IMR-90 (cell line): Measurements from ENCODE around the gene SAMD4B. TPM values are rescaled to one million over a fixed set of nuclear protein-coding genes. Genes with fewer than 3 reads are reported as not detected.
A peak's percentile ranks its signal among the peaks of the same experiment; 100 is the strongest.

Source experiments
- ATAC-seq: fragments of 200-7000 bp; cut with Tn5 transposase; 2 replicates; pipeline ENCODE4 v1.9.1; 2020; ENCODE audit warnings: low read depth, mild to moderate bottlenecking, moderate library complexity
- BruUV-seq: library from RNA; stranded (reverse); fragments of 400-500 nt; replicated peaks from 2 replicates; lab custom pipeline; 2021; lab: Mats Ljungman, UMichigan
- CTCF ChIA-PET: fragments of 300-600 bp; formaldehyde crosslinking; extraction: SDS; loops from one replicate; lab custom pipeline; 2021; ENCODE audit warnings: antibody characterized with exemption; lab: Yijun Ruan, JAX
- POLR2A ChIA-PET: fragments of 300-600 bp; sonication (Branson Sonifier 250); formaldehyde crosslinking; loops from one replicate; lab custom pipeline; 2022; ENCODE audit warnings: antibody characterized with exemption; ENCODE audit not compliant: unreplicated experiment; lab: Charles Lee
- DNase-seq: peaks from one replicate; pipeline ENCODE4 v3.0.0; 2013
- H2AFZ ChIP-seq: replicated peaks from 2 replicates; pipeline ENCODE3; 2013; ENCODE audit warnings: low read length, mild to moderate bottlenecking; ENCODE audit not compliant: poor library complexity
- H2AK5ac ChIP-seq: 2 replicates; pipeline ENCODE4 v1.6.1; 2013; ENCODE audit warnings: low read depth, low read length, inconsistent platforms
- H2AK9ac ChIP-seq: replicated peaks from 2 replicates; pipeline ENCODE3; 2013; ENCODE audit warnings: mild to moderate bottlenecking, low read depth, low read length, moderate library complexity; ENCODE audit not compliant: poor library complexity
- H2BK120ac ChIP-seq: 2 replicates; pipeline ENCODE4 v1.6.1; 2013; ENCODE audit warnings: low read depth, low read length, inconsistent platforms
- H2BK15ac ChIP-seq: 3 replicates; pipeline ENCODE4 v1.6.1; 2013; ENCODE audit warnings: low read depth, low read length, inconsistent platforms
- H2BK20ac ChIP-seq: 2 replicates; pipeline ENCODE4 v1.6.1; 2013; ENCODE audit warnings: low read depth, mild to moderate bottlenecking, inconsistent platforms, low read length, moderate library complexity
- H2BK5ac ChIP-seq: 2 replicates; pipeline ENCODE4 v1.6.1; 2013; ENCODE audit warnings: mild to moderate bottlenecking, low read depth, low read length, inconsistent platforms; ENCODE audit not compliant: poor library complexity, severe bottlenecking
- H3K14ac ChIP-seq: replicated peaks from 2 replicates; pipeline ENCODE4 v1.6.1; 2013; ENCODE audit warnings: low read depth, low read length, inconsistent platforms
- H3K18ac ChIP-seq: 2 replicates; pipeline ENCODE4 v1.6.1; 2013; ENCODE audit warnings: low read depth, low read length, control low read depth
- H3K23ac ChIP-seq: 2 replicates; pipeline ENCODE4 v1.6.1; 2013; ENCODE audit warnings: low read depth, low read length, inconsistent platforms
- H3K27ac ChIP-seq: 2 replicates; pipeline ENCODE4 v1.5.1; 2013; ENCODE audit warnings: mild to moderate bottlenecking, control low read depth, low read length; ENCODE audit not compliant: insufficient read depth
- H3K27me3 ChIP-seq: 2 replicates; pipeline ENCODE4 v1.6.1; 2013; ENCODE audit warnings: low read length; ENCODE audit not compliant: control insufficient read depth, insufficient read depth
- H3K36me3 ChIP-seq: 2 replicates; pipeline ENCODE4 v1.6.1; 2013; ENCODE audit warnings: low read length, mixed read lengths; ENCODE audit not compliant: control insufficient read depth, insufficient read depth
- H3K4ac ChIP-seq: 2 replicates; pipeline ENCODE4 v1.6.1; 2013; ENCODE audit warnings: low read depth, low read length, inconsistent platforms
- H3K4me1 ChIP-seq: 2 replicates; pipeline ENCODE4 v1.6.1; 2013; ENCODE audit warnings: low read length, mixed read lengths; ENCODE audit not compliant: control insufficient read depth, insufficient read depth
- H3K4me2 ChIP-seq: 2 replicates; pipeline ENCODE4 v1.6.1; 2013; ENCODE audit warnings: low read depth, mild to moderate bottlenecking, control low read depth, low read length, moderate library complexity
- H3K4me3 ChIP-seq: 2 replicates; pipeline ENCODE4 v1.5.1; 2013; ENCODE audit warnings: low read depth, mild to moderate bottlenecking, control low read depth, low read length, moderate library complexity; ENCODE audit not compliant: insufficient read depth
- H3K56ac ChIP-seq: 2 replicates; pipeline ENCODE4 v1.6.1; 2013; ENCODE audit warnings: low read length, inconsistent platforms; ENCODE audit not compliant: insufficient read depth; ENCODE audit errors: extremely low read depth
- H3K79me1 ChIP-seq, 2 experiments: 2 replicates each; pipeline ENCODE4 v1.6.1; 2013; ENCODE audit warnings: low read length in 2 of 2, inconsistent platforms in 1 of 2, low read depth in 1 of 2
- H3K9ac ChIP-seq: 2 replicates; pipeline ENCODE4 v1.6.1; 2013; ENCODE audit warnings: low read depth, low read length, control low read depth
- H3K9me1 ChIP-seq: 2 replicates; pipeline ENCODE4 v1.6.1; 2013; ENCODE audit warnings: low read length, inconsistent platforms; ENCODE audit not compliant: insufficient read depth
- H3K9me3 ChIP-seq: 2 replicates; pipeline ENCODE4 v1.6.1; 2013; ENCODE audit warnings: low read length; ENCODE audit not compliant: control insufficient read depth, insufficient read depth
- H4K20me1 ChIP-seq: 2 replicates; pipeline ENCODE4 v1.6.1; 2013; ENCODE audit warnings: low read length, inconsistent platforms; ENCODE audit not compliant: insufficient read depth
- H4K5ac ChIP-seq: 2 replicates; pipeline ENCODE4 v1.6.1; 2013; ENCODE audit warnings: mild to moderate bottlenecking, low read depth, low read length, control low read depth
- H4K8ac ChIP-seq, 2 experiments: 2 replicates each; pipeline ENCODE4 v1.6.1; 2013; ENCODE audit warnings: low read depth in 2 of 2, low read length in 2 of 2, control low read depth in 1 of 2, inconsistent platforms in 1 of 2
- H4K91ac ChIP-seq: 2 replicates; pipeline ENCODE4 v1.6.1; 2013; ENCODE audit warnings: low read depth, low read length, inconsistent platforms; ENCODE audit not compliant: insufficient read depth
- CEBPB ChIP-seq: IDR thresholded peaks from 2 replicates; pipeline ENCODE4 v1.6.1; 2012; ENCODE audit warnings: low read depth, low read length, improper control_type of control experiment
- CHD1 ChIP-seq: IDR thresholded peaks from 2 replicates; pipeline ENCODE4 v1.6.1; 2012; ENCODE audit warnings: low read depth, low read length, improper control_type of control experiment
- CTCF ChIP-seq: conservative IDR thresholded peaks from 2 replicates; pipeline ENCODE4 v1.5.1; 2012; ENCODE audit warnings: mild to moderate bottlenecking, low read depth, low read length, improper control_type of control experiment
- ELK1 ChIP-seq: fragments of 150-350 bp; IDR thresholded peaks from 2 replicates; pipeline ENCODE4 v1.6.1; 2016; ENCODE audit warnings: low read depth, mild to moderate bottlenecking, low read length, moderate library complexity, borderline replicate concordance
- FOS ChIP-seq: fragments of 150-350 bp; IDR thresholded peaks from 2 replicates; pipeline ENCODE4 v1.6.1; 2016; ENCODE audit warnings: low read depth, low read length
- MAFK ChIP-seq: IDR thresholded peaks from 2 replicates; pipeline ENCODE4 v1.6.1; 2012; ENCODE audit warnings: low read depth, low read length, improper control_type of control experiment
- MAZ ChIP-seq: IDR thresholded peaks from 2 replicates; pipeline ENCODE4 v1.6.1; 2012; ENCODE audit warnings: low read depth, mild to moderate bottlenecking, low read length, improper control_type of control experiment, moderate library complexity, borderline replicate concordance
- MXI1 ChIP-seq: IDR thresholded peaks from 2 replicates; pipeline ENCODE4 v1.6.1; 2012; ENCODE audit warnings: low read depth, mild to moderate bottlenecking, low read length, moderate library complexity, borderline replicate concordance
- NFE2L2 ChIP-seq: fragments of 150-350 bp; IDR thresholded peaks from 2 replicates; pipeline ENCODE4 v1.6.1; 2016; ENCODE audit warnings: low read depth, mild to moderate bottlenecking, low read length
- RAD21 ChIP-seq: IDR thresholded peaks from 2 replicates; pipeline ENCODE4 v1.6.1; 2012; ENCODE audit warnings: low read length, improper control_type of control experiment
- RCOR1 ChIP-seq: IDR thresholded peaks from 2 replicates; pipeline ENCODE4 v1.6.1; 2012; ENCODE audit warnings: mild to moderate bottlenecking, low read length, improper control_type of control experiment; ENCODE audit not compliant: insufficient replicate concordance
- RFX5 ChIP-seq: IDR thresholded peaks from 2 replicates; pipeline ENCODE4 v1.8.0; 2012; ENCODE audit warnings: low read depth, mild to moderate bottlenecking, low read length, moderate library complexity
- SMC3 ChIP-seq: fragments of 150-350 bp; IDR thresholded peaks from 2 replicates; pipeline ENCODE4 v1.6.1; 2016; ENCODE audit warnings: low read depth, mild to moderate bottlenecking, antibody characterized with exemption, low read length, moderate library complexity
- USF2 ChIP-seq: fragments of 150-350 bp; IDR thresholded peaks from 2 replicates; pipeline ENCODE4 v1.6.1; 2017; ENCODE audit warnings: mild to moderate bottlenecking, antibody characterized with exemption, low read length, low read depth
- WGBS, 2 experiments: methylation state at CpG; one replicate each; pipeline versions ENCODE4 v1.1.5 to v1.1.7; 2013; ENCODE audit warnings: missing lambda C conversion rate in 2 of 2; ENCODE audit not compliant: insufficient read length in 1 of 2; ENCODE audit errors: extremely low coverage in 2 of 2; 5-methylcytosine and 5-hydroxymethylcytosine counted together
- dilution Hi-C: fragments of 300-500 bp; cut with HindIII; formaldehyde crosslinking; loops from one replicate; pipeline ENCODE4 v1.14.3; 2018; ENCODE audit warnings: low sequenced_read_pairs; ENCODE audit not compliant: unreplicated experiment
- in situ Hi-C: fragments of 300-500 bp; cut with MboI; formaldehyde crosslinking; loops from 3 replicates; pipeline ENCODE4 v1.14.3; 2019; ENCODE audit warnings: low sequenced_read_pairs, inconsistent platforms, mixed read lengths
- intact Hi-C: fragments of 100-400 bp; cut with micrococcal nuclease; formaldehyde crosslinking; loops from 2 replicates; pipeline ENCODE4 v1.10.0; 2022
- polyA plus RNA-seq, 3 experiments: library from polyadenylated mRNA; depleted of rRNA; stranded (reverse); fragments of >200 nt; gene quantifications; 2 replicates each; pipeline ENCODE4 v1.2.3, GENCODE V29; 2012; ENCODE audit warnings: low replicate concordance in 1 of 3
- total RNA-seq: library from RNA; depleted of rRNA; stranded (reverse); fragments of >200 nt; gene quantifications from 2 replicates; pipeline ENCODE4 v1.2.3, GENCODE V29; 2012

SAMD4B gene
- total and polyA plus RNA-seq, 2 of the 4 experiments (the other 2 are of a cell fraction): 18.3 to 97.2 TPM

GRCh38 chr19:39325778-39326665 is 16.2 kb upstream of the SAMD4B start:
- BruUV-seq: no TSS peak
- no peaks in the 10 kb centered on the region for H3K9me1 ChIP-seq
- CTCF ChIA-PET: no interaction called here

More at GRCh38 chr19:39325778-39326665, 16.2 kb upstream of the SAMD4B start:
- Histone ChIP-seq H4K91ac (no peak overlapping the region), H4K20me1 (no peaks in the 10 kb centered on the region), H2BK15ac (no peak overlapping the region), H3K4me2 (no peak overlapping the region), H3K36me3 (no peaks in the 10 kb centered on the region), H2BK20ac (no peak overlapping the region), H2AK9ac (no peak overlapping the region), H2BK5ac (no peak overlapping the region), H2BK120ac (no peak overlapping the region), H2AFZ (peak overlapping the region; percentile 39), H4K8ac (no peak overlapping the region), H3K4ac (no peak overlapping the region), H2AK5ac (no peak overlapping the region), H3K18ac (no peak overlapping the region), H4K5ac (no peak overlapping the region), H3K14ac (no peak overlapping the region), H3K56ac (no peak overlapping the region), H3K9me3 (no peaks in the 10 kb centered on the region), H3K9ac (no peak overlapping the region), H3K27ac (no peak overlapping the region), H3K79me1 (no peaks in the 10 kb centered on the region), H3K4me1 (no peaks in the 10 kb centered on the region), H3K27me3 (peaks cover 17% of the 10 kb centered on the region), H3K4me3 (no peak overlapping the region), H3K23ac (no peak overlapping the region)
- DNase-seq (peak; percentile 7), ATAC-seq (no peak)
- TF ChIP-seq USF2: no peak
- no peak for TF ChIP-seq CHD1
- TF ChIP-seq CTCF: no peak
- TF ChIP-seq SMC3: no peak
- no peak for TF ChIP-seq RCOR1
- no peak for TF ChIP-seq NFE2L2
- no peak for TF ChIP-seq FOS
- TF ChIP-seq MXI1: no peak
- TF ChIP-seq MAFK: no peak
- no peak for TF ChIP-seq RAD21
- no peak for TF ChIP-seq ELK1
- TF ChIP-seq CEBPB: no peak
- no peak for TF ChIP-seq MAZ
- no peak for TF ChIP-seq RFX5
- intact Hi-C loops (loop anchor here (5.0 kb wide), 1 partner anchor 129 kb away; the partner anchor contains the start of gene NCCRP1), dilution Hi-C loops (no loop called here), in situ Hi-C loops (loop anchor here (5.0 to 10.0 kb wide), 2 partner anchors 204 to 371 kb away; no protein-coding TSS in a partner anchor)
- 77% methylated on average over 5 of the region's 16 CpGs; no CpG with 5 or more reads in 1 of the 2 experiments for WGBS, 2 experiments
- POLR2A ChIA-PET: no interaction called here
